PFSK-1 (cell line): ENCODE measurements around the gene DNAH1. TPM values are rescaled to one million over a fixed set of nuclear protein-coding genes. Genes with fewer than 3 reads are reported as not detected.

Experiments used
- FOXP2 ChIP-seq: optimal IDR thresholded peaks from 2 replicates; pipeline ENCODE3; 2011; ENCODE audit warnings: borderline replicate concordance, control low read depth, inconsistent platforms; ENCODE audit not compliant: insufficient read depth; ENCODE audit errors: extremely low read length, extremely low read depth
- POLR2AphosphoS5 ChIP-seq: IDR thresholded peaks from 2 replicates; pipeline ENCODE4 v1.6.1; 2012; ENCODE audit warnings: low read depth, mild to moderate bottlenecking, control low read depth, low read length, moderate library complexity
- SIN3A ChIP-seq: IDR thresholded peaks from 2 replicates; pipeline ENCODE4 v1.6.1; 2012; ENCODE audit warnings: mild to moderate bottlenecking, low read length, moderate library complexity, borderline replicate concordance; ENCODE audit not compliant: insufficient read depth
- TAF1 ChIP-seq: IDR thresholded peaks from 2 replicates; pipeline ENCODE4 v1.6.1; 2012; ENCODE audit warnings: low read length, control low read depth, borderline replicate concordance; ENCODE audit not compliant: insufficient read depth
- polyA plus RNA-seq: library from polyadenylated mRNA; unstranded; fragments of >200 nt; gene quantifications from one replicate; pipeline ENCODE4 v1.2.1, GENCODE V29; 2012; ENCODE audit warnings: low read depth, missing spikeins; ENCODE audit not compliant: insufficient read length
- TF ChIP-seq, protein P1 (sequence below), 2 experiments: IDR thresholded peaks; 2 replicates each; pipeline versions ENCODE4 v1.6.1 to v1.8.0; 2011 to 2012; ENCODE audit warnings: low read depth in 2 of 2, low read length in 2 of 2, control low read depth in 1 of 2, inconsistent platforms in 1 of 2, mild to moderate bottlenecking in 1 of 2, moderate library complexity in 1 of 2; ENCODE audit not compliant: insufficient read depth in 1 of 2

Gene DNAH1
- polyA plus RNA-seq = 4.5 TPM

DNA sequence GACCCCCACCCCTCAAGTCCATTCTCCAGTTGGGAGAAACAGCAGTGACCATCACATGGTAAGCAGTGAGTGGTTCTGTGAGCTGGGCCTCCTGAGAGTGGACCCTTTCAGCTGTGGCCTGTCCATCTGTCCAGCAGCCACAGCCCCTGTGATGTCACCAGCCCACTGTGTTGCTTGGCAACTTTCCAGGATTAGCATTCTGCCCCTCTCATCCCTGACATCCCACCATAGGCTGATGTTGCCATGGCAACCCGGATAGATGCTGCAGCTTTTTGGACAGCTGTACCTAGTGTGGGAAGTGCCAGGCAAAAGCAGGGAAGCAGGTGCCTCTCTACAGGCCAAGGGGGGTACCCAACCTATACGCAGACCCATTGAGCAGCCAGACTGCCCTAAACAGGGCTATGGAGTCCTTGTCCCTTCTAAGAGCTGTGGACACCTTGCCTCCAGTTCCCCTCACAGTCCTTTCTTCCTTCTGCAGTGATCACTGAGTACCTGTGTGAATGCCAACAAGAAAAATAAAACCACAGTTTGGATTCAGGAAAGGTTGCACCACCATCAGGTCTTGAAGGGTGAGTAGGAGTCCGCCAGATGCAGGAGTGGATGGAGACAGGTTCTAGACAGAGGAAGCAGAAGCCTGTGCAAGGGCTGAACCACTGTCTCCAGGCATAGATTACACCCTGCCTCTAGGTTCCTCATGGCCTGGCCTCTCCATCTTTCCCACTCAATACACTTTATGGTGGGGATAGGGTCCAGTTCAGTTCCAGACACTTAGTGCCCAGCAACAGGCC, at the start of gene DNAH1:
Gene DNAH1, plus strand, starts transcription at position 343 of the 788 bp plus-strand sequence. CDS start 6,124 bp downstream, outside the sequence.
- TF ChIP-seq FOXP2 (no peak), TAF1 (no peak), POLR2AphosphoS5 (no peak), SIN3A (no peak)
- TF ChIP-seq, protein P1, sequence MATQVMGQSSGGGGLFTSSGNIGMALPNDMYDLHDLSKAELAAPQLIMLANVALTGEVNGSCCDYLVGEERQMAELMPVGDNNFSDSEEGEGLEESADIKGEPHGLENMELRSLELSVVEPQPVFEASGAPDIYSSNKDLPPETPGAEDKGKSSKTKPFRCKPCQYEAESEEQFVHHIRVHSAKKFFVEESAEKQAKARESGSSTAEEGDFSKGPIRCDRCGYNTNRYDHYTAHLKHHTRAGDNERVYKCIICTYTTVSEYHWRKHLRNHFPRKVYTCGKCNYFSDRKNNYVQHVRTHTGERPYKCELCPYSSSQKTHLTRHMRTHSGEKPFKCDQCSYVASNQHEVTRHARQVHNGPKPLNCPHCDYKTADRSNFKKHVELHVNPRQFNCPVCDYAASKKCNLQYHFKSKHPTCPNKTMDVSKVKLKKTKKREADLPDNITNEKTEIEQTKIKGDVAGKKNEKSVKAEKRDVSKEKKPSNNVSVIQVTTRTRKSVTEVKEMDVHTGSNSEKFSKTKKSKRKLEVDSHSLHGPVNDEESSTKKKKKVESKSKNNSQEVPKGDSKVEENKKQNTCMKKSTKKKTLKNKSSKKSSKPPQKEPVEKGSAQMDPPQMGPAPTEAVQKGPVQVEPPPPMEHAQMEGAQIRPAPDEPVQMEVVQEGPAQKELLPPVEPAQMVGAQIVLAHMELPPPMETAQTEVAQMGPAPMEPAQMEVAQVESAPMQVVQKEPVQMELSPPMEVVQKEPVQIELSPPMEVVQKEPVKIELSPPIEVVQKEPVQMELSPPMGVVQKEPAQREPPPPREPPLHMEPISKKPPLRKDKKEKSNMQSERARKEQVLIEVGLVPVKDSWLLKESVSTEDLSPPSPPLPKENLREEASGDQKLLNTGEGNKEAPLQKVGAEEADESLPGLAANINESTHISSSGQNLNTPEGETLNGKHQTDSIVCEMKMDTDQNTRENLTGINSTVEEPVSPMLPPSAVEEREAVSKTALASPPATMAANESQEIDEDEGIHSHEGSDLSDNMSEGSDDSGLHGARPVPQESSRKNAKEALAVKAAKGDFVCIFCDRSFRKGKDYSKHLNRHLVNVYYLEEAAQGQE (IDR thresholded peaks at IDR 0.05; ENCODE audit: insufficient read depth in 1 of 2, low read depth in 2 of 2, low read length in 2 of 2) = no peak

DNA sequence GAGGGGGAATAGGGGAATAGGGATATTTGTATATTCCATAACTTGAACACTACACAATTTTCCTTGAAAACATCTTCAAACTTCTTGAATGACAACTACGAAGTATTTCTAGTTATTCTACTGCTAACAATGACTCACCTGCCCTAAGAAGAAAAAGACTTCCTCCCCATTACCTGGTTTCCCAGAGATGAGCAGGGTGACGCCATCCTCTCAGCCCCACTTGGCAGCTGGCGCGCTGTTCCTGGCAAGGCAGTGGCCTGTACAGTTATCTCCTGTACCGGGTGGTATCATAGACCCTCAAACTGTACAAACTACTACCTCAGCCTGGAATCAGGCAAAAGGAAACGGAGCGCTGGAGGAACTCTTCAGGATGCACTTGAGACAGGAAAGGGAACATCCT, 48.1 kb upstream of the DNAH1 start:
- TF ChIP-seq SIN3A = no peak
- TF ChIP-seq, protein P1 (IDR thresholded peaks at IDR 0.05; ENCODE audit: insufficient read depth in 1 of 2, low read depth in 2 of 2, low read length in 2 of 2) = no peak
- TF ChIP-seq POLR2AphosphoS5 = no peak
- TF ChIP-seq FOXP2 = no peak
- TF ChIP-seq TAF1 = no peak

- TF ChIP-seq SIN3A (no peak), TAF1 (no peak), FOXP2 (no peak), POLR2AphosphoS5 (no peak)
- TF ChIP-seq, protein P1 (IDR thresholded peaks at IDR 0.05; ENCODE audit: insufficient read depth in 1 of 2, low read depth in 2 of 2, low read length in 2 of 2) = no peak
Observed at GRCh38 chr3:52269776-52270175, 46.3 kb upstream of the DNAH1 start.

DNA sequence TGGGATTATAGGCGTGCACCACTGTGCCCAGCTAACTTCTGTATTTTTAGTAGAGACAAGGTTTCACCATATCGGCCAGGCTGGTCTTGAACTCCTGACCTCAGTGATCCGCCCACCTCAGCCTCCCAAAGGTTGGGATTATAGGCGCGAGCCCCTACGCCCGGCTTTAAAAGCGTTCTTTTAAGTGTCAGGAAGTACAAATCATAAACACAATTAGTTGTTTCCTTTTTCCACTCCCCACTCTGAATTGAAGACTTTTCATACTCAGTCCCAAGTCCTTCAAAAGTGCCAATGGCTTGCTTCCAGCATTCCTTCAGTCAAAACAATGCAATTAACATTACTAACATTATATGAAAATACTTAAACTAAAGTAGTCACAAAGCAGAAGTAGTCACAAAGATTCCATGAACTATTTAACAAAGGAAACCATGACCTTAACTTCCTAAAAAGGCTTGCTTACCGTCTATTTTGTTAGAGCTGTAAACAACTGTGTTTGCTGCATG, 45.8 kb upstream of the DNAH1 start:
- TF ChIP-seq SIN3A (no peak), POLR2AphosphoS5 (no peak), FOXP2 (no peak)

DNA sequence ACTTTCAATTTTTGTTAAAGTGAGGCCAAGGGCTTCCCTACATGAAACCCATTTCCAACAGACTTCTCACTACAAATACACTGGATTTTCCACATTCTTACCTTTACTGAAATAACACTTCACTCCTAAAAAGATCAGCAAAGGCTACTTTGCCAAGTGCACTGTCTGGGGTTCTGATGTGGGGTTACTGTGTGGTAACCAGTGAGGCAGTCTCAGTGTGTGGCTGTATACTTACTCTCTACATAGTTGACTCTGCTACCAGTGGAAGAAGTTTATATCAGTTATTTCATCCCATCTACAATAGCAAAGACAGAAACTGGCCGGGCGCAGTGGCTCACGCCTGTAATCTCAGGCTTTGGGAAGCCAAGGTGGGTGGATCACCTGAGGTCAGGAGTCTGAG, 43.3 kb upstream of the DNAH1 start:
- TF ChIP-seq, protein P1 (IDR thresholded peaks at IDR 0.05; ENCODE audit: insufficient read depth in 1 of 2, low read depth in 2 of 2, low read length in 2 of 2) = no peak
- TF ChIP-seq SIN3A (no peak), POLR2AphosphoS5 (no peak), FOXP2 (no peak), TAF1 (no peak)
